SKM-1 treated with dmso at 0.1 percent for 144 hours (cell line): Measurements from ENCODE around the gene PHACTR1.
A peak's percentile ranks its signal among the peaks of the same experiment; 100 is the strongest.
"Not testable (repeated sequence)": the region's sequence is repeated elsewhere in the genome, so short reads cannot be mapped to it uniquely, and the experiment has no call there.

ENCODE experiments used
- DNase-seq: peaks from one replicate; lab custom pipeline; 2025; ENCODE audit not compliant: unreplicated experiment; lab: John Stamatoyannopoulos, UW

Gene PHACTR1

DNA sequence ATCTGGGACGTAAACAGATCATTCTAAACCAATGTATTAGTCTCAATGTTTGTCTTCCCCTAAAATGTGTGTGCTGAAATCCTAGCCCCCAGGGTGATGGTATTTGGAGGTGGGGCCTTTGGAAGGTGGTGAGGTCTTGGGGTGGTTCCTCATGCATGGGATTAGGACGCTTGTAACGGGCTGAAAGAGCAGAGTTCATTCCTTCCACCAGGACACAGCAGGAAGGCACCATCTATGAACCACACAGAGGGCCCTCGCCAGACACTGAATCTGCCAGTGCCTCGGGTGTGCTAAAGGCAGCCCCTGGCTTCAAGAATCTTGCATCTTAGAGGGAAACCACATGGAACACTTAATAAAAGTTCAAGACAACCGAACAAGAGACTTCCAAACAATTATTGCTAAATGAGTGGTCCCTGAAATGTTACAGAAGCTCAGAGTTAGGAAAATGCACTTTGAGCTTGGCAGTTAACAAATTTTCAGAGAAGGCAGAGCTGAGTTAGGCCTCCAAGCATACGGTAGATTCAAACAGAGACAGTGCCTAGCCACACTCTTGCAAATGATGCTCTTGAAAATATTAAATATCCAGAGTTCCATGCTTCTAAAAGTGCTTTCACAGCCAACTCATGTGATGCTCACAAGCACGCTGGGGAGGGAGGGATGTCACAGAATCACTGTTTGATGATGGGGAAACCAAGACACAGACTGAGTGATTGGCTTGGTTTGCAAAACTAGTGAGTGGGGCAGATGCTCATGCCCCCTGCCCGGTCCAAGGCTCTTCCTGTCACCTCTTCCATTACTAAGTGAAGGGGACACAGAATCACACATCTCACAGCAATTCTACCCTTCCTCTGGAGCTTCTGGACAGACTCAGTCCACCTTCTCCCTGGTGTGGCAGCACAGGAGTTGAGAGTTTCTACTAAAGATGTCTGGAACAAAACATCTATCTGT is 584.4 kb downstream of the PHACTR1 start:
- DNase-seq = no peak

DNA sequence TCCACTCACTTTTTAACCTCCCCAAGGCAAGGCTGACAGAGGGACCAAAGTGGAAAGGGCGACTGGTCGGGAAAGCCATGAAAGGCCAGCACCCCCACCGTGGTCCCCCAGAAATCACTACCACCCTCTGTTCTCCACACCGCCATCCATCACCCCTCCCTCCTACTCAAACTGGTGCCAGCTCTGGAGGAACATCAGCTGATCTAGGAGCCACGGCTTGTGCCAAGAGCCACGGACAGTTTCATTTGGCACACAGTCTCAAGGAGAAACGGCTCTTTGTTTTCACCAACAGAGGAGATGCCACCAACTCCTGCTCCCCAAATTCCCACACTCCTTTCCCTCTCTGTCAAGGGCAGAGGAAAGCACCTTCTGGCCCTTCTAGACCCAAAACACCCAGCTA is 585.7 kb downstream of the PHACTR1 start:
- DNase-seq = no peak

DNA sequence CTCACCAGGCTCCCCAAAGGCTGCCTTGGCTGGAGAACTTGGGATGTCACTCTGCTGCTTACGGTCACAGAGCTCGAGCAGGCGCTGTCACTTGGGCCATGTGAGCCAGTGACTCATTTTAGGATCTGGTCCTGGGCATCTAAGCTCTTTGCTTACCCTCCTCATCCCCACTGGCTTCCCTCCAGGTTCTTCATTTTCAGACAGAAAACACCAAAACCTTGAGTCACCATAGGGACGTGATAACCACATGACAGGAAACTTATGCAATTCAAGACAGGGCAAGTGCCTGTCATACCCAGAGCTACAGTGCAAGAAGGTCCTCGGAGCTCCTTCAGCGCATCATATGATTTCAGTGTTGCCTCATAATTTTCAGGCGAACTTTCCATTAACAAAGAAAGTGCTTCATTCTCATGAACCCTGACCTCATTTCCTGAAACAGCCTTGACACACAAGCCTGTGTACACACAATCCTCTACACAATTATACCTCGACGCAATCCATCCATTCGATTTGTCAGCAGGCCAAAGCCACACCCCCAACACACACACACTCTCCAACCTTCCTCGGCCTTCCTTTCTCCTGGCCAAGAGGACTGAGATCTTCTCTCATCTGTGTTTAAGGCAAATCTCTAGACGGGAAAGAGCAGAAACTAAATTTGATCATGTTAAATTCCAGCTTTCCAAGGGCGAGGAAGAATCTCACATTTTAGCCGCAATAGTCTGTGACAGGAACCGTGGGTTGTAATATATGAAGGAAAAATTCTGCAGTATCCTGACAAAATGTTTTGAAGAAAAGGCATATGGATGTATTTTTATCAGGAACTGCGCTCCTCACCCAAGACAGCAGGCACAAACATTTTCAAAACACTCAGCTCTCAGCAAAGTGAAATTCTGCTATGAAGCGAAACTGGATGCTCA is 586.4 kb downstream of the PHACTR1 start:
- peak; percentile 98 for DNase-seq

DNA sequence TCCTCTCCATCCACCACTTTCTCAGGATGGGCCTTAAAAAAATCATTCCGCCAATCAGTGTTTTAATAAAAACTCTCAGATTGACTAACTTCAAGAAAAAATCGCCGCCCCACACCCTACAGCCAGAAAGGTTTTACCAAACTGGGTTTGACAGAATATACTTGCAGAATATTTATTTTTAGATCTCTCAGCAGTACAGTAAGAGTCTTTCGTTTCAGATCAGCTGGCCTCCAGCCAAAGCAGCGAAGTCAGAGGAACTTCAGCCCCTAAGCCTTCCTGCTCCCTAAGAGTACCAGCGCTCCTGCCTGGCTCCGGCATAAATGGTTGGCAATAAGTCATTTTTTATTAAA is 587.1 kb downstream of the PHACTR1 start:
- DNase-seq = no peak

DNA sequence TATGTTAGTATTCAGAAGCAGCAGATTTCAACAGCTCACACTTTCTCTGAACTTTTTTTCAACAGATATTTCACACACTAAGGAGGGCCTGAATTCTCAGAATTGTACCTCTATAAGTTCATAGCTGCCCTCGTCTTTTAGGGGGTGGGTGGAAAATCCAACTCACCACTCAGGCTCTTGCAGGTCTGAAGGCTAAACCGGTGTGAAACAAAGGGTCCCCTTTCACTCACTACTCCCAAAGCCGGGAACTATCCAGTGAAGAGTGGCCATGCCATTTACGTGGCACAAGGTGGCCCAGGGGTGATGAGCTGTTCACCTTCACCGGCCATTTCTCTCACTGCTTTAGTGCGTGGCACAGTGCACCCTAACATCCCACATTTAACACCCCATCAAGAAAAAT is 587.5 kb downstream of the PHACTR1 start:
- DNase-seq = no peak

DNA sequence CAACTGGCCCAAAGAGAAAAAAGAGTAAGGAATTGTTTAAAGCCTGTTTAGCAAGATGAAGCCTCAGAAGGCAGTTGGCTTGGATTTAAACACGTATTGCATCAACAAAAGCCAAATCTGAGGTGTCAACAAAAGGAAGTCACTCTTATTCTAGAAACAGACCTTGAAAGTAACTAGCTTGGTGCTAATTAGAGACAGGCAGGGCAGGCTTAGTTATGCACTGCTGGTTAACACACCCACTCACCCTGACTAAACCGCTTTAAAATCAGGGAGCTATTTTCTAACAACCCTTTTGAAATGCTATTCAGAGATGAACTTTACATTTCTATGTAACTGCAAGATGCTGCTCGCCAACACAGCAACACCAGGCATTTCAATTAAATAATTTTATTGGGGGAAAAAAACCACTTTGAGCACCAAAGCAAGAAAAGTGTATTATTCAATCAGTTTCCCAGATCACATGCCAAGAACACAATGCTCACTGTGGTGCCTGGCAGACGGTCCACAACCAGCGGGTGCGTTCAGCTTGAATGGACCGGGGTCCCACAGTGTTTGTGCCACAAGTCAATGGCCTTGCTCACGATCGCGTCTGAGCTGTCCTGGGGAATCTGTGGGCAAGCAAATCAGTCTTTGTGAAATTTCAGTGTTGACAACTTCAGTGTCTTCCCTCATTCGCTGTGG is 588.2 kb downstream of the PHACTR1 start:
- DNase-seq = no peak

DNA sequence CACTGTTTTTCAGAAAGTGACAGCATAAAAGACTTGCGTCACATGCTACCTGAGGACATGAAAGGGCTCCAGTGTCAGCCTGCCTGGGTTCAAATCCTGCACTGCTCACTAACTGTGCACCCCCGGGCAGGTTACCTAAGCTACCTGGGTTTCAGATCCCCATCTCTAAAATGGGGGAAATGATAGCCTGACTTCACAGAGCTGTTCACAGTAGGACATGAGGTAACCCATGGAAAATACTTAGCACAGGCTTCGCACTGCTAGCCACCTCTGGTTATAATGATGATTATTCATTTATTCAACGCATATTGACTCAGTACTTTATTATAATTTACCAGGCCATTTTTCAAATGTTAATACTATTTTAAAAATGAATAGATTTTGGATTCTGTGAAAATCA is 588.7 kb downstream of the PHACTR1 start:
- no peak for DNase-seq

DNA sequence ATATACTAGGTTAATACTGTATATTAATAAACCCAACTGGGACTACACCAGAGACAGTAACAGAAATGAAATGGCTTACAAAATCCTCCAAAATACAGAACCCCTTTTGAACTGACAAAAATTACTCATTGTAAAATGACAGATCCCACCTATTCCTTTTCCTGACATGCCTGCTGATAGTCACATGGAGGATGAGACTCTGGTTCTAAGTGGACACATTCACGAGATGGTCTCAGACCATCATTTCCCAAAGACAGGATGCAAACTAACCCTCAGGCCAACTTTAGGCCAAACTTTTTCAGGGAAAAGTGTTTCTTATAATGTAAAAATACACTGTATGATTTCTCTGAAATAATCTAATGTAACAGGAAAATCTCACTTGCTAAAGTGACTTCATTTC is 589.2 kb downstream of the PHACTR1 start:
- DNase-seq = no peak

DNA sequence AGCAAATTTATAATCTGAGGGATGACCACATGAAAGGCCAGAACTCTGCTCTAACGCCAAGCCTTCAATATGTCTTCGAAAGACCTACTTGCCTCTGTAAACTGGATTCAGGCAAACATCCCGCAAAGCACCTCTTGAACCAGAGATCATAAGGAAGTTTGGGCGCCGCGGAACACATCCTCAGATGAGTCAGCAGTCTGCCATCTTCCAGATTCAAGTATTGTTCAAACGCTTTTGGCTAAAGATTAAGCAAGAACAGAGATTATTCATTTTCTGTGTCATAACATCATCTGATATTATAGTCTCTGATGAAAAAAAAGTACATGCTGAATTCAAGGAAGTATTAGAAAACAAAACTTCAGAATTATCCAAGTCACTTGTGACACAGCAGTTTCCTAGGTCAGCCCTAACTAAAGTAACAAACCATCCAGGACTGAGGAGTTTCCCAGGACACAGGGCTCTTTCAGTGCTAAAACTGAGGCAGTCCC is 591.0 kb downstream of the PHACTR1 start:
- DNase-seq = no peak

DNA sequence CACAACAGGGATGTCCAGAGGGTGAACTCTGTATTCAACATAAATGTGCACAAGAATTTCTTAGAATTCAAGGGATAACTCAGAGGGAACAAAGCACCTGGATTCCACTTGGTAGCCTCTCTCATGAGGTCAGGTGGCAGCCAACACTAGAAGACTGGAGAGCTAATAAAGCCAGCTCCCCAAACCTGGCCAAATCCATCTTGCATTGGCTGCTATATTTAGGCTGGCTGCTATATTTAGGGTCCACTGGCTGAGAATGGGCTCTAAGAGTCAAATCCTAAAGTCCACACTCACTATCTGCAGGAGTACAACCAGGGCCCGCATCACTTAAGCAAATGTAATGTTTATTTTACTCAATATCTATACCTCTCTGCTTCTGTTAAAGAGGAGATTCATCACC is 591.8 kb downstream of the PHACTR1 start:
- no peak for DNase-seq

DNA sequence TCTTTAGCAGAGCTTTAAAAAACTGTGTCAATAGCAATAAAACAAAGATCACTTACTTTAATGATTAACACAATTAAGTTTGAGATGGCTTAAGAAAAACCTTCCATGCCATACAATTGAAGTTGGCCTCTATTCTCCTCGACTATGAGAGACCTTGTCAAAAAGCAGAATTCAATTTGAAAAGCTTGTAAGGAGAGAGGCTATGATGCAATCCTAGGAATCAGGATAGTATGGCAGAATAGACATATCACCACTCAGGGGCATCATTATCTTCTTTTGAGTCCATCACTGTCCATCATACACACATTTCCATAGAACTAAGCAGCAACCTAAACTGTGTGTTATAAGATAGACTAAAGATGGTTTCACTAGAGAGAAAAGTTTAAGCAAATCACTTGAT is 594.6 kb downstream of the PHACTR1 start:
- no peak for DNase-seq

DNA sequence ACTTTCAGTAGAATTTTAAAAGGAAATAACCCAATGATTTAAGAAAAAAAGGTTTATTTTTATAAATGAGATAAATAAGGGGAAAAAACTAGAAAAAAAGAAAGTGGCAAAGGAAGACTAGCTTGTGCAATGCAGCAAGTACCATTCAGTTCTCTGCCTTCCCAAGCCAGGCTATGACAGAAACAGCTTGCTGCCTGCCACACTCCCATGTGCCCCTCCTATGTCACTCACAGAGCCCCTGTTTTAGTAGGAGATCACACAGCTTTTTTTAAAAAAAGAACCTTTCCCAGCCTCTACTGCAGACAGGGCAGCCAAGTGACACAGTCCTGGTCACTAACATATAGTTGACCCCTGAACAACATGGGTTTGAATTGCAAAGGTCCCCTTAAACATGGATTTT is 598.2 kb downstream of the PHACTR1 start:
- no peak for DNase-seq

DNA sequence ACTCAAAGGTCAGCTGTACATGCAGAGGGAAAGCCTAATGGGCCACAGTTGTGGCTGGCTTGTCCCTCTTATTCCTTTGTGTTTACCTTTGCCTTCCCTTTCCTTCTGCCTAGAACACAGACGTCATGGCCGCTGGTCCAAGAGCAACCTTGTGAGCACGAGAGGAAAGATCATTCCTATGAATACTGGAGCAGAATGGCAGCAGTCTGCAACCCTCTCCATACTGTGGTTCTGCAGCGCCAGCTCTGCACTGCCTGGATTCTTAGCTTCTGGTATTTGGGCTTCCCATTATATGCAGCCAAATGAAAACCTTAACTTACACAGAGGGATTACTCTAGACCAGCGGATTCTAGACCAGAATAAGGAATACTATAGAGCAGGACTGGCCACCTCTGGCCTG is 599.3 kb downstream of the PHACTR1 start:
- no peak for DNase-seq

DNA sequence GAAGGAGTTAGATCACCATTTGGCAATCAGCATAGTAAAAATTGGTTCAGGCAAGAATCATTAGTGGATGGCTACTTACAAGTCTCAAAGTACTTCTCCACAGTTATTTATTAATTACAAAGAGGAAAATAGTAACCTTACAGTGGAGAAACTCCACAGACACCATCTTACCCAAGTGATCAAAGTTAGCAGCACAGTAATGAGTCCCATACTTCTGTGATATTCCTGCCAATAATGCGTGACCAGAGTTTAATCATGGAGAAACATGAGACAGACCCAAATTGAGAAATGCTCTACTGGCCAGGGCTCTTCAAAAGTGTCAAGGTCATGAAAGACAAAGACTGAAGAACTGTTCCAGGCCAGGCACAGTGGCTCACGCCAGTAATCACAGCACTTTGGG is 602.3 kb downstream of the PHACTR1 start:
- no peak for DNase-seq

DNA sequence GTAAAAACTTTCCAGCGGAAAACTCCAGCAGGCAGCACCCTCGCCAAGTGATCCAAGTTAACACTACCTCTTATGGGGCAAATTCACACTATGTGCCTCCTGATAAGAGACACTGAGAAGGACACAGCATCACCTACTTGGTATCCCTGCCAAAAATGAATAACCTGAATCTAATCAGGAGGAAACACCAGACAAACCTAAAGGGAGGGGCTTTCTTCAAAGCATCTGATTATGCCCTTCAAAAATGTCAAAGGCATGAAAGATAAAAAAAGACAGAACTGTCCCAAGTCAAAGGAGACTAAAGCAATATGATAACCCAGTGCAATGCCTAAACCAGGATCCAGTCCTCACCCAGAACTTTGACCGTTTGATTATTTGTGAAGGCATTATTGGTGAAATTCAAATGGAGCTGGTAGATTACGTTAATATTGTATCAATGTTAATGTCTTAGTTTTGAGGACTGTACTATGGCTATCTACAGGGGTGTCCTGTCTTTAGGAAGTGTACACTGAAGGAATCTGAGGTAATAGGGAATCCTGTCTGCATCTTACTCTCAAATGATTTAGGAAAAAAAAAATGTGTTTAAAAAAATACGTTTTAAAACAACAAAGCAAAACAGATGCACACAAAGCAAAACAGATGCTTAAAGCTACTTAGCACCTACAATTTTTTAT is 603.5 kb downstream of the PHACTR1 start:
- no peak for DNase-seq

DNA sequence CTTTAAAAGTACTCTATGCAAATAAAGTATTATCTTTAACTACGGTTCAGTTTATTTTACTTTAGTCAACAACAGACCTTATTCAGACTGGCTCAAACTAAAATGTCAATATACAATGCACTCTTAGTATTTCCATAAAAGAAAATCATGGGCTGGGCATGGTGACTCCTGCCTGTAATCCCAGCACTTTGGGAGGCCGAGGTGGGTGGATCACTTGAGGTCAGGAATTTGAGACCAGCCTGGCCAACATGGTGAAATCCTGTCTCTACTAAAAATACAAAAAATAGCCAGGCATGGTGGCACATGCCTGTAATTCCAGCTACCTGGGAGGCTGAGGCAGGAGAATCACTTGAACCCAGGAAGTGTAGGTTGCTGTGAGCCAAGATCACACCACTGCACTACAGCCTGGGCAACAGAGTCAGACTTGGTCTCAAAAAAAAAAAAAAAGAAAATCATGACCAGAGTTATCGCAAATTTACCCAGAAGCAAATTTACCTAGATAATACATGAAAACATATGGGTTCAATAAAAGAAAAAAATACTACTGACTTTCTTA is 609.5 kb downstream of the PHACTR1 start:
- DNase-seq = not testable (repeated sequence)

DNA sequence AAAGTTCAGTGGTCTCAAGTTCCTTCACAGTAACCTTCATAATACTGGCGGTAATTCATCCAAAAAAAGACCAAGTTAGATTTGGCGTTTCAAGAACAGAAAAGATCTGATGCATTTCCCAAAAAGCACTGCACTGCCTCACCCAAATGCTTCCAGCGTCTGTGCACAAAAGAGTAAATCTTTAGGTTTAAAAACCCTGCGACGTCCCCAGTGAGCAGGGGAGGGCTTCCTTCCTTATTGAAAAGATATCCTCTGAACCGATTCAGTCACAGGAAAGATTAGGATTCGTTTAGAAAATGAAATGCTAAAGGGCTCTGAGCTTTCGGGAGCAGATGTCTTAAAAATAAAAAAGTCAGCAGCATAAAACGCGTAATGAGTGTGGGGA is 611.1 kb downstream of the PHACTR1 start:
- no peak for DNase-seq

DNA sequence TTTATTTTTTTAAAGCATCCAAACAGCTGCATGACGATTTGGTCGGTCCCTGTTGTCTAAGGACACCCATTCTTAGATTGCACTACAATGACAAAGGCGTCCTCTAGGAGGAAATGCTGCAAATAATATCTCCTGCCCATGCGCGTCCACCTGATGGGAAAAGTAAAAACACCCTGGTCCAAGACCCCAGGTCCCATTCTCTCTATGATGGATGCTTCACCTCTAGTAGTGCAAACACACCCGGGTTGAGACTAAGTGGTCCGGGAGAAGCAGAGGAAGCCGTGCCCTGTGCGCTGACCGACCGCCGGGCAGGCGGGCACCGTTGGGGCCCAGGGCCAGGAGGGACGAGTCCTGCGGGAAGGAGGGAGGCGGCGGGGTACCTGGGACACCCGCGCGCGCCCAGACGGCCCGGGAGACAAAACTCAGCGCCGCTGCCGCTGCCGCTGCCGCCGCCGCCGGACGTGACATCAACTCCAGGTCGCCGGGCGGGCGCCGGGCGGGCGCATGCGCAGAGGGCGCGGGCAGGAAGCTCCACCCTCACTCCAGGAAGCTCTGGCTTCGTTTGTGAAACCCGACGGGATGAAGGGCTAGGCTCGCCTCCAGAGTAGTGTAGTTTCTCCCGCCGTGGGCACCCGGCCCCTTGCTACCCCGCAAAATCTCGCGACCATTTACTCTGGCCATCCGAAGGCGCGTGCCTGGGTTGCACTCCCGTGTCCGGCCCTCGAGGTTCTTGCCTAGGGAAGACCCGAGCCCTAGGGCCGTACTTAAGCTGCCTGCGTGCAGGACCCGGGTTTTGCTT is 611.7 kb downstream of the PHACTR1 start, which contains the start of gene TBC1D7:
TSS of gene TBC1D7 (minus strand) at position 462 of the 799 bp plus-strand sequence. CDS start 1,639 bp downstream, outside the sequence.
- peak; percentile 92 for DNase-seq

DNA sequence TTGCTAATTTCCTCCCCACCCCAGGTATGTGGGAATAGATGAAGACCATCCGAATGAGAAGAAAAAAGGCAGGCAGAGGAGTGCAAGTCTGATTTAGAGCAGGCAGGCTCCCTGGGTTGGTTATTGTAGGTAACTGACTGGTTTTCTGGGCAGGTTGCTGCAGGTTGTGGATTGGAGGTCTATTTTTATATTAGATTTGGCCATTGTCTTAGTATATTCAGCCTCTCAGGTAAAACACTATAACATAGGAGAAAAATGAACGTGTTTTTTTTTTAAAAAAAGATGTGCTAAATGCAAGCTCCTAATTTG is 612.3 kb downstream of the PHACTR1 start:
- DNase-seq = no peak
